ENCODE results near the gene SLC6A1.

DNA sequence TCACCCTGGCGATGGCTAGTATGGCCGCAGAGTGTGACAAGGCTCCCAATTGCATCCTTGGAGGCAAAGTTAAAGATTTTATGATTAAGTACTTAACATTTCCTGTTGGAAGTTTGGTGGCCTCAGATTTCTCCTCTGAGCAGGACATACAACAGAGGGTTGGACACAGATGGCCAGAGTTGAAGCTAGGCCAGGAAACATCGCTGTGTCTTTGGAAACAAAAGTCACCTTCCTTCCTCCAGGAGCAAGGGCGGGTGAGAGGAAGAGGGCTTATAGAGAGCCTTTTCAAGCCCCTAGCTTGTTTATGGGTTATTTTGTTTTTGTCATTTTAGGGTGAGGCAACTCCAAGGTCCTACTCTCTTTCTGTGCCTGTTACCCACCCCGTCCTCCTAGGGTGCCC, 24.2 kb downstream of the SLC6A1 start:
- TF ChIP-seq, protein P1, sequence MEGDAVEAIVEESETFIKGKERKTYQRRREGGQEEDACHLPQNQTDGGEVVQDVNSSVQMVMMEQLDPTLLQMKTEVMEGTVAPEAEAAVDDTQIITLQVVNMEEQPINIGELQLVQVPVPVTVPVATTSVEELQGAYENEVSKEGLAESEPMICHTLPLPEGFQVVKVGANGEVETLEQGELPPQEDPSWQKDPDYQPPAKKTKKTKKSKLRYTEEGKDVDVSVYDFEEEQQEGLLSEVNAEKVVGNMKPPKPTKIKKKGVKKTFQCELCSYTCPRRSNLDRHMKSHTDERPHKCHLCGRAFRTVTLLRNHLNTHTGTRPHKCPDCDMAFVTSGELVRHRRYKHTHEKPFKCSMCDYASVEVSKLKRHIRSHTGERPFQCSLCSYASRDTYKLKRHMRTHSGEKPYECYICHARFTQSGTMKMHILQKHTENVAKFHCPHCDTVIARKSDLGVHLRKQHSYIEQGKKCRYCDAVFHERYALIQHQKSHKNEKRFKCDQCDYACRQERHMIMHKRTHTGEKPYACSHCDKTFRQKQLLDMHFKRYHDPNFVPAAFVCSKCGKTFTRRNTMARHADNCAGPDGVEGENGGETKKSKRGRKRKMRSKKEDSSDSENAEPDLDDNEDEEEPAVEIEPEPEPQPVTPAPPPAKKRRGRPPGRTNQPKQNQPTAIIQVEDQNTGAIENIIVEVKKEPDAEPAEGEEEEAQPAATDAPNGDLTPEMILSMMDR (conservative IDR thresholded peaks at IDR 0.05; ENCODE audit: low read length) = no peak
- no peak for TF ChIP-seq EZH2phosphoT487 (IDR thresholded peaks at IDR 0.05; ENCODE audit: borderline replicate concordance, low read depth, low read length)
